ENCODE data around the gene MICOS13. TPM values are rescaled to one million over a fixed set of nuclear protein-coding genes. Genes with fewer than 3 reads are reported as not detected.

MICOS13 gene
- total and polyA plus RNA-seq, 10 of the 15 experiments (the other 5 are each of a cell fraction or from before 2014, with no cell fraction given): 9.4 to 211 (median 51.3) TPM

GRCh38 chr19:5644037-5644436 is 36.3 kb downstream of the MICOS13 start:
- BruUV-seq (replicated peaks): no TSS peak
- TF ChIP-seq BMI1 (IDR thresholded peaks at IDR 0.05; ENCODE audit: borderline replicate concordance) (no peak), RCOR1 (conservative IDR thresholded peaks at IDR 0.05; ENCODE audit: low read depth, low read length) (no peak), SMC3 (IDR thresholded peaks at IDR 0.05; ENCODE audit: borderline replicate concordance, low read length) (no peak), RELB (IDR thresholded peaks at IDR 0.05; ENCODE audit: low read depth) (no peak), ATF7 (IDR thresholded peaks at IDR 0.05; ENCODE audit: low read depth) (no peak), CTCF (IDR thresholded peaks at IDR 0.05 in 2 of 3, conservative IDR thresholded peaks at IDR 0.05 in 1 of 3; ENCODE audit: control insufficient read depth in 2 of 3, extremely low read depth in 1 of 3, insufficient read depth in 1 of 3, low read depth in 3 of 3, low read length in 3 of 3) (no peak), RUNX3 (IDR thresholded peaks at IDR 0.05; ENCODE audit: low read length) (no peak), HDAC6 (IDR thresholded peaks at IDR 0.05; ENCODE audit: unreplicated experiment) (no peak), ZNF207 (IDR thresholded peaks at IDR 0.05; ENCODE audit: borderline replicate concordance) (no peak), PAX5 (IDR thresholded peaks at IDR 0.05; ENCODE audit: borderline replicate concordance, low read depth, low read length) (no peak), PAX8 (IDR thresholded peaks at IDR 0.05) (no peak), FOXM1 (IDR thresholded peaks at IDR 0.05; ENCODE audit: low read depth, low read length) (no peak), ZNF687 (IDR thresholded peaks at IDR 0.05) (no peak), TBL1XR1 (IDR thresholded peaks at IDR 0.05; ENCODE audit: low read depth, low read length) (no peak), E4F1 (IDR thresholded peaks at IDR 0.05; ENCODE audit: borderline replicate concordance, partially characterized antibody) (no peak)
- intact Hi-C loops (cut with micrococcal nuclease; ENCODE audit: unreplicated experiment): no loop called here
- H3K9me3 ChIP-seq (replicated peaks; ENCODE audit: control insufficient read depth, insufficient read depth, low read length): no peaks in the 10 kb centered on the region
- ChIA-PET SMC1A (ENCODE audit: uncharacterized antibody, unreplicated experiment) (no interaction called here), RAD21 (ENCODE audit: unreplicated experiment) (no interaction called here), POLR2A (no interaction called here), CTCF (interaction anchor here (1.3 kb wide), 1 partner anchor 43 kb away, joined by 3 read pairs; no protein-coding TSS in a partner anchor)
- no peaks in the 10 kb centered on the region for H3K27me3 ChIP-seq (replicated peaks in 1 of 2; ENCODE audit: control insufficient read depth in 2 of 2, insufficient read depth in 2 of 2, low read length in 1 of 2)
- H2AFZ ChIP-seq (ENCODE audit: control insufficient read depth, low read depth, low read length): no peak overlapping the region
- FAIRE-seq (no peak), ATAC-seq (no peak), DNase-seq (ENCODE audit: low read depth, low spot score) (no peak)
- peaks cover 39 to 61% of the 10 kb centered on the region in 2 experiments for H3K36me3 ChIP-seq (ENCODE audit: control insufficient read depth in 2 of 2, insufficient read depth in 2 of 2, low read length in 1 of 2)
- H3K9ac ChIP-seq (ENCODE audit: control insufficient read depth, insufficient read depth, low read length): no peak overlapping the region
- WGBS (ENCODE audit: insufficient coverage, insufficient replicate concordance, low lambda C conversion rate, missing lambda C conversion rate): 80% methylated on average over 2 of the region's 2 CpGs
- H3K4me2 ChIP-seq (ENCODE audit: control insufficient read depth, insufficient read depth): no peak overlapping the region
- H3K4me3 ChIP-seq: no peak overlapping the region
- H3K4me1 ChIP-seq (ENCODE audit: control insufficient read depth, insufficient read depth, low read length): no peaks in the 10 kb centered on the region
- H3K27ac ChIP-seq (ENCODE audit: control insufficient read depth, insufficient read depth): no peak overlapping the region
- peaks cover 23% of the 10 kb centered on the region for H3K79me2 ChIP-seq (ENCODE audit: control insufficient read depth, insufficient read depth, low read length)
- peaks cover 13% of the 10 kb centered on the region for H4K20me1 ChIP-seq (ENCODE audit: control insufficient read depth, insufficient read depth)
- in situ Hi-C loops (cut with MboI): no loop called here

Data from GM12878 (cell line).